HG02981 (cell line): Measurements from ENCODE around the gene OR9Q1.
"Not testable (repeated sequence)": the region's sequence is repeated elsewhere in the genome, so short reads cannot be mapped to it uniquely, and the experiment has no call there.

Source experiments
- ATAC-seq: cut with Tn5 transposase; IDR thresholded peaks from one replicate; pipeline ENCODE4 v1.9.1; 2021; ENCODE audit warnings: mild to moderate bottlenecking, moderate library complexity; ENCODE audit not compliant: unreplicated experiment

OR9Q1 gene, protein sequence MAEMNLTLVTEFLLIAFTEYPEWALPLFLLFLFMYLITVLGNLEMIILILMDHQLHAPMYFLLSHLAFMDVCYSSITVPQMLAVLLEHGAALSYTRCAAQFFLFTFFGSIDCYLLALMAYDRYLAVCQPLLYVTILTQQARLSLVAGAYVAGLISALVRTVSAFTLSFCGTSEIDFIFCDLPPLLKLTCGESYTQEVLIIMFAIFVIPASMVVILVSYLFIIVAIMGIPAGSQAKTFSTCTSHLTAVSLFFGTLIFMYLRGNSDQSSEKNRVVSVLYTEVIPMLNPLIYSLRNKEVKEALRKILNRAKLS

GRCh38 chr11:58023435-58023931, at the start of gene OR9Q1:
Gene OR9Q1, plus strand, starts transcription at chr11:58023881. Its CDS starts 155,564 bp downstream, at chr11:58179445.
- ATAC-seq: no peak

GRCh38 chr11:57974132-57974531, 49.5 kb upstream of the OR9Q1 start:
- ATAC-seq: no peak

- no peak for ATAC-seq
Measured at GRCh38 chr11:57974848-57975601, 48.7 kb upstream of the OR9Q1 start.

DNA sequence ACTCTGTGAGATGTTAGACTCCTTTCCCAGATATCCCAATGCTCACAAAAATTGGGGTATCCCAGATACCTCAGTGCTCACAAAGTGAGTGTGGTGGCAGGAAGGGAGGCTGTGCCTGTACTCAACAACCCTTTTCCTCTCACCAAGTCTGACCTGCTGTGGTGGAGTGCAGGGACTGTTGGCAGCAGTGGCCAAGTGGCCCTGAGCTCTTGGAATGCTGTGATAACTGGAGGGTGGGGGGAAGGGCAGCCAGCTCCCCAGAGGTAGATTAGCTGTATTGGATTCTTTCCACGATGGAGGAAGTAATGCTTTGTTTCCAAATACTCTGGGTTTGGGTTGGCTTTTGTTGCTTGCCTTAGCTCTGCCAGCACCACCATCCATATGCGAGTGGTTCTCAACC, 46.0 kb upstream of the OR9Q1 start:
- no peak for ATAC-seq

- no peak for ATAC-seq
Measured at GRCh38 chr11:57978686-57979531, 44.8 kb upstream of the OR9Q1 start.

DNA sequence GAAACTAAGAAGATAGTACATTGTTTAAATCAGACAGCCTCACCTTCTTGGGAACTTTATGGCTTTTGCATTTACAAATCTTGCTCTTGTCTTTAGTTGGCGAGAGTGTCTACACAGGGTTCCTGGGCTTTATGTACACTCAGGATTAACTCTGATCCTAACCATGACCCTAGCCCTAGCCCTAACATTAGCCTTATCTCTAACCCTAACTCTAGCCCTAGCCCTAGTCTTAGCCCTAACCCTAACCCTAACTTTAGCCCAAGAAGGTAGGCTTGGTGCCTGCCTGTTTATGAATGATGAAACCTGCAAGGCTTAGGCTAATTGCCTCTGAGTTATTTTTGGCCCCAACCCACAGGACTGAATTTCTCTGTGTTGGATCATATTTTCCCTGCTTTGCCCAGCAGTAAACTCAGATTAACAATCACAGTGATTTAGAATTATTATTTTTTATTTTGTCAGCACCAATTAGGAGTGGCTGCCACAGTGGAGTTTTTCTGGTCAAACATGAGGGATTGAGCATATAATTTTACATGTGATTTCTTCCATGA, 44.1 kb upstream of the OR9Q1 start:
- ATAC-seq: no peak

DNA sequence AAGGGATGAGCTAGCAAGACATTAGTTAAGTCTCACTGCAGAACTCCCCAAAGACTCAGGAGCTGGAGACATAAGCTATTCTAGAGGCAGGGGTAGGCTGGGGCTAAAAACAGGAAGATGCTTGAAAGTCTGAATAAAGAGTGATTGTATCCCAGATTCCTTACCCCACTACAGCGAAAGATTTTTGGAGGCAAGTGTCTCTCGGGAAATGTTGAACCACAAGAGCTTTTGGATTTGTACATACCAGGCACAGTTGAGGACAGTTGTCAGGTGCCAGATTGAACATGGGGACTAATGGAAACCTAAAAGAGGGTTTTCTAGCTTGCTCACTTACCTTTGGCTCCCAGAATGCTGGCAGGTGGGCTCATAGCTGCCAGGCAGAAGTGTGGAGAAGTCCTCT, 43.5 kb upstream of the OR9Q1 start:
- ATAC-seq: no peak

DNA sequence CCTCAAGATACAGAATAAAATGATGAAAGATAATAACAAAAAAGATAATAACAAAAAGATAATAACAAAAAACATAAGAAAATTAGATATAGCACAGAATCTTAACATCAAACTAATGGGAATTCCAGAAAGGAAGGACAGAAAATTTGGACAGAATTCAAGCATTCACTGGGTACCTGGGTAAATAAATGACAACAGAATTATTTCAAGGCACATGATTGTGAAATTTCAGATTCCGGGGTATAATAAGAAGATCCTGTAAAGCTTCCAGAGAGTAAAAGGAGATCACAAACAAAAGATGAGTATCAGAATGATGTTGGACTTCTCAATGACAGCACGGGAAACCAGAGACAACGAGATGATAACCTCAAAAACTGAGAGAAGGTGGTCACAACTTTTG, 42.1 kb upstream of the OR9Q1 start:
- no peak for ATAC-seq

DNA sequence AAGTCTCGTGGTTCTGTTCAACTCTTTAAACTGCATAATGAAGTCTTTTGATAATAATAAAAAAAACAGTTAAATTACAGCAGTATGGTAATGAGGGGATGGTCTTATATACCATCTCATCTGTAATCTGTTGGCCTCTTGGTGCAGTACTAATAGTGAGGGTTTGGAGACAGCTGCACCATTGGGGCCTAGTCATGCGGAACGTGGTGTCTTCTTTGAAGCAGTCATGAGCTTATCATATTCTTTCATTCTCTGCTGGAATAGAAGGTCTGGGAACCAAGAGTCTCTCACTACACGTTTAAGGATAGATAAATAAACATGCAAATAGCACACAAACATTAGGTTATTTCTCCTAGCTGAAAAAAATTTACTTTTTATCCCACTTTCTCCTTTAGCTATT, 40.9 kb upstream of the OR9Q1 start:
- no peak for ATAC-seq

GRCh38 chr11:57983191-57983590, 40.5 kb upstream of the OR9Q1 start:
- no peak for ATAC-seq

- not testable (repeated sequence) for ATAC-seq
Measured at GRCh38 chr11:57999523-57999922, 24.2 kb upstream of the OR9Q1 start.

- ATAC-seq: not testable (repeated sequence)
Measured at GRCh38 chr11:58000021-58000420, 23.7 kb upstream of the OR9Q1 start.

- ATAC-seq: no peak
Measured at GRCh38 chr11:58000699-58001098, 23.0 kb upstream of the OR9Q1 start.

- no peak for ATAC-seq
Measured at GRCh38 chr11:58003036-58003435, 20.6 kb upstream of the OR9Q1 start.

- ATAC-seq: no peak
Measured at GRCh38 chr11:58003591-58003990, 20.1 kb upstream of the OR9Q1 start.

DNA sequence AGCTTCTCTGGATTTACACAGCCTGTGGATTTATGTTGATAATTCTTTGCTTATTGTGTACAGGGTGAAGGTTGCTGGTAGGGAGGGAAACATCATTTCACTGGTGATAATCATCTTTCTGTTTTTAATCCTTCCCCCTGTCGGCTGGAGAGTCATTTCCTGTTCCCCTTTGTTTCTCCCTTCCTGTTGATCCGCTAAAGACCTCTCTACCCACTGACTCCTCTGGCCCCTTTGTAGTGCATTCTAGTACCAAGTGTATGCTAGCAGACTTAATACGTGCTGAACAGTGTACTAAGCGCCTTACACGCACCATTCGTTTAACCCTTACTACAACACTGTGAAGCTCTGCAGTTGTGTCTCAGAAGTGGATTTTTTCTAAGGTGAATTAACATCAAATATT, 19.0 kb upstream of the OR9Q1 start:
- ATAC-seq: no peak

DNA sequence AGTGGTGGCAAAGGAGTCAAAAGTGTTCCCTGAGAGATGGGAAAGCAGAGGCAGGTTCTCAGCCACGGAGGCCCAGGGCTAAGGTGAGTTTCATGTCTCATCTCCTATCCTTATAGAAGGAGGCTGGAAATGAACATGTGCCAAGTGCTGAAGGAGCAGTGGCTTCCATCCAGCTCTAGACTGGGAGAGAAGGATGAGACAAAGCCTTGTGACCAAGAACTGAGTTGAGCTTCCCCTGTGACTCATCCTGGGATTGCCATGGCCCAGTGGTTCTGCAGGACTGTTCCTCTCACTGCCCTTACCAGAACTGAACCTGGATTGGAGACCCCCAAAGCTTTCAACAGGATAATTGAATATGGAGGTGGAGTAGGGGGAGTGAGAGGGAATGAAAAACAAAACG, 16.7 kb upstream of the OR9Q1 start:
- no peak for ATAC-seq

GRCh38 chr11:58011771-58012170, 11.9 kb upstream of the OR9Q1 start:
- ATAC-seq: no peak

GRCh38 chr11:58024601-58025091, 965 bp downstream of the OR9Q1 start:
- ATAC-seq: no peak

- ATAC-seq: no peak
Measured at GRCh38 chr11:58027341-58027740, 3.7 kb downstream of the OR9Q1 start.
